Erythroblast (primary cell): ENCODE measurements around the gene CCL5.

Source experiments
- GATA1 ChIP-seq: IDR thresholded peaks from 2 replicates; pipeline ENCODE4 v1.6.1; 2011; ENCODE audit warnings: low read depth, mild to moderate bottlenecking, control low read depth, low read length, moderate library complexity
- POLR2A ChIP-seq: IDR thresholded peaks from 2 replicates; pipeline ENCODE4 v1.6.1; 2011; ENCODE audit warnings: mild to moderate bottlenecking, low read length

DNA sequence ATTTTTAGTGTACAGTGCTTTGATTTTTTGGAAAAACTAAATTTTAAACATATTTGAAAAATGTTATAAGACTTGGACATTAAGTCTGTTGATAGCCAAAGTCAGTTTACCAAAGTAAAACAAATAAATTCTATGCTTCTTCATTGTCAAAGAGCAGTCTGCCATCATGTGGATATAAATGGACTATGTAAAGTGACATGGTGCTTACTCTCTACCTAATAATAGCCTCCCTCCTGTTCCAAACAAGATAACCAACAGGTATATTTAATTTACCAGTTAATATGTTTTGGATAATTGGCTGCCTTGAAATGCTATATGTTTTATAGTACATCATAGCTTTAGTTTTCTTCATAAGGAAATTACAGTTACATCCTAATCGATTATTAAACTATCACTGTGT lies 55.0 kb downstream of the CCL5 start:
- TF ChIP-seq POLR2A = no peak
- TF ChIP-seq GATA1 = no peak
